GM12891 (cell line): ENCODE results near the gene FRMPD4.

Experiments used
- PAX5 ChIP-seq: IDR thresholded peaks from 2 replicates; pipeline ENCODE4 v1.6.1; 2011; ENCODE audit warnings: low read length, moderate library complexity, mild to moderate bottlenecking; ENCODE audit not compliant: insufficient read depth, severe bottlenecking
- POLR2A ChIP-seq: IDR thresholded peaks from 2 replicates; pipeline ENCODE4 v1.6.1; 2011; ENCODE audit warnings: low read depth, low read length, control low read depth
- POLR2AphosphoS5 ChIP-seq: IDR thresholded peaks from 2 replicates; pipeline ENCODE4 v1.6.1; 2011; ENCODE audit warnings: low read depth, low read length, control low read depth

DNA sequence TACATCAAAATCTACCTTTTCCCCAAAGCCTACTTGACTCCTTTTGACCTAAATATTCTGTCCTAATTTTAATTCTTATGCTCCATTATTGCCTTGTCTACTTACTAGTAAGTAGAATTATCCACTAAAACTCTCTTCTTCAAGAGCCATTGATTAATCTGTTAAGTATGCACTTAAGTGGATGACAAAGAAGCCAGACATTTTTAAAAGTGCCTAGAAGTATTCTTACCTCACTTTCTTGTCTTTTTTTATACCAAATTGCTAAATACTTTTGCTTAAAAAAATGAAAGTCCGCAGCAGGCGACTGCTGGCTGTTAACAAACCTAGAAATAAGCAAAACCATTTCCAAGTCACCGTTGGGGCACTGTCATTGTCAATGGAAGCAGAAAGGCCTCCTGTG lies 20.1 kb upstream of the FRMPD4 start:
- no peak for TF ChIP-seq POLR2A
- TF ChIP-seq POLR2AphosphoS5, result no peak
- no peak for TF ChIP-seq PAX5
